ENCODE results near the gene METRN. TPM values are rescaled to one million over a fixed set of nuclear protein-coding genes. Genes with fewer than 3 reads are reported as not detected.

Gene METRN
- total and polyA plus RNA-seq, 4 donors = 10.9 to 67.3 (median 41.5) TPM

DNA sequence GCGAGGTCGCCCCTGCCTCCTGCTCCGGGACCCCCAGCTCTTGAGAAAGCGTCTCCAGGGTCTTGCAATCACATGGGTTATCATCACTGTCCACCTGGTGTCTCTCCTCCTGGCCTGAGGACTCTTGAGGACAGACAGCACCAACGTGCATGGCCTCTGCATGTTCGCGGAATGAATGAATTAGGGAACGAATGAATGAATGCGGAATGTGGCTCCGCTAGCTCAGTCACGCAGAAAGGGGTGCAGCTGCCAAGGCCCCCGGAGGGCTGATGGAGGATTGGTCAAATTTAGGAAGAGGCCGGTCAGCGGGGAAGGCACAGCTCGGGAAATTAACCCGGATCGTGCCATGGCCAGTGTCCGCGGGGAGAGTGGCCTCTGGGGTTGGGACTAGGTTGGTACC lies 12.6 kb upstream of the METRN start:
- TF ChIP-seq, protein P1, sequence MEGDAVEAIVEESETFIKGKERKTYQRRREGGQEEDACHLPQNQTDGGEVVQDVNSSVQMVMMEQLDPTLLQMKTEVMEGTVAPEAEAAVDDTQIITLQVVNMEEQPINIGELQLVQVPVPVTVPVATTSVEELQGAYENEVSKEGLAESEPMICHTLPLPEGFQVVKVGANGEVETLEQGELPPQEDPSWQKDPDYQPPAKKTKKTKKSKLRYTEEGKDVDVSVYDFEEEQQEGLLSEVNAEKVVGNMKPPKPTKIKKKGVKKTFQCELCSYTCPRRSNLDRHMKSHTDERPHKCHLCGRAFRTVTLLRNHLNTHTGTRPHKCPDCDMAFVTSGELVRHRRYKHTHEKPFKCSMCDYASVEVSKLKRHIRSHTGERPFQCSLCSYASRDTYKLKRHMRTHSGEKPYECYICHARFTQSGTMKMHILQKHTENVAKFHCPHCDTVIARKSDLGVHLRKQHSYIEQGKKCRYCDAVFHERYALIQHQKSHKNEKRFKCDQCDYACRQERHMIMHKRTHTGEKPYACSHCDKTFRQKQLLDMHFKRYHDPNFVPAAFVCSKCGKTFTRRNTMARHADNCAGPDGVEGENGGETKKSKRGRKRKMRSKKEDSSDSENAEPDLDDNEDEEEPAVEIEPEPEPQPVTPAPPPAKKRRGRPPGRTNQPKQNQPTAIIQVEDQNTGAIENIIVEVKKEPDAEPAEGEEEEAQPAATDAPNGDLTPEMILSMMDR (IDR thresholded peaks at IDR 0.05; ENCODE audit: control extremely low read depth, extremely low read depth) = no peak
- H3K27ac ChIP-seq (ENCODE audit: low read depth in 1 of 2, low read length in 1 of 2) = no peak overlapping the region
- H3K36me3 ChIP-seq (ENCODE audit: control insufficient read depth in 4 of 4, insufficient read depth in 4 of 4, low read length in 4 of 4) = no peaks in the 10 kb centered on the region
- H3K4me3 ChIP-seq = no peak overlapping the region
- ATAC-seq (ENCODE audit: insufficient read depth, low FRiP score) (no peak), DNase-seq (no peak)
- 85 to 88% methylated on average over 19 of the region's 19 CpGs for WGBS, 2 donors
- H3K9ac ChIP-seq (ENCODE audit: insufficient read depth in 1 of 2, low read length in 2 of 2) = no peak overlapping the region
- H3K9me3 ChIP-seq (ENCODE audit: control insufficient read depth in 4 of 4, insufficient read depth in 3 of 4, low read length in 3 of 4) = peaks cover 0 to 4% (median 0%) of the 10 kb centered on the region in 4 donors
- no peaks in the 10 kb centered on the region for H3K4me1 ChIP-seq (ENCODE audit: control insufficient read depth in 5 of 5, insufficient read depth in 5 of 5, low read length in 5 of 5)
- H3K27me3 ChIP-seq (ENCODE audit: control insufficient read depth in 3 of 3, insufficient read depth in 3 of 3, low read length in 2 of 3) = peaks cover 7 to 55% (median 34%) of the 10 kb centered on the region in 3 donors

DNA sequence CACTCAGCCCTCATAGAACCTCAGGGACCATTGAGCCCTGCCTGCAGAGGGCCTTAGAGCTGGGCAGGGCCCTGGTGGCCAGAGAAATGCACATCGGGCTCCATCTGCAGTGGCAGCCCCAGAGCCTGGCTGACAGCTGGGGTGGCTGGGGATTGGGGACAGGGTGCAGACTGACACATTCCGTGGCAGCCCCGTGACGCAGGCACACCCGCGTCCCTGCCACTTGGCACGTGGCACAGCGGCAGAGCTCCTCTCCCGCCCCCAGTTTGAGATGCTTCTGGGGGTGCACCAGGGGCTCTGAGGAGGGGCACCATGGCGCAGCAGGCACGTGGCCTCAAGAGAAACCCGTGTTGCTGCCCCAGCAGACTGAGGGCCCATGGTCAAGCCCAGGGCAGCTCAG lies 11.5 kb upstream of the METRN start:
- TF ChIP-seq, protein P1 (IDR thresholded peaks at IDR 0.05; ENCODE audit: control extremely low read depth, extremely low read depth) = no peak
- no peak for ATAC-seq (ENCODE audit: insufficient read depth, low FRiP score)
- Histone ChIP-seq H3K4me3 (no peak overlapping the region), H3K27ac (ENCODE audit: low read depth in 1 of 2, low read length in 1 of 2) (no peak overlapping the region), H3K9ac (ENCODE audit: insufficient read depth in 1 of 2, low read length in 2 of 2) (no peak overlapping the region), H3K27me3 (ENCODE audit: control insufficient read depth in 3 of 3, insufficient read depth in 3 of 3, low read length in 2 of 3) (peaks cover 7 to 65% (median 38%) of the 10 kb centered on the region in 3 donors), H3K36me3 (ENCODE audit: control insufficient read depth in 4 of 4, insufficient read depth in 4 of 4, low read length in 4 of 4) (no peaks in the 10 kb centered on the region), H3K4me1 (ENCODE audit: control insufficient read depth in 5 of 5, insufficient read depth in 5 of 5, low read length in 5 of 5) (no peaks in the 10 kb centered on the region), H3K9me3 (ENCODE audit: control insufficient read depth in 4 of 4, insufficient read depth in 3 of 4, low read length in 3 of 4) (peaks cover 0 to 5% (median 0%) of the 10 kb centered on the region in 4 donors)
- 76 to 90% methylated on average over 12 of the region's 12 CpGs for WGBS, 2 donors
- no peak for DNase-seq

DNA sequence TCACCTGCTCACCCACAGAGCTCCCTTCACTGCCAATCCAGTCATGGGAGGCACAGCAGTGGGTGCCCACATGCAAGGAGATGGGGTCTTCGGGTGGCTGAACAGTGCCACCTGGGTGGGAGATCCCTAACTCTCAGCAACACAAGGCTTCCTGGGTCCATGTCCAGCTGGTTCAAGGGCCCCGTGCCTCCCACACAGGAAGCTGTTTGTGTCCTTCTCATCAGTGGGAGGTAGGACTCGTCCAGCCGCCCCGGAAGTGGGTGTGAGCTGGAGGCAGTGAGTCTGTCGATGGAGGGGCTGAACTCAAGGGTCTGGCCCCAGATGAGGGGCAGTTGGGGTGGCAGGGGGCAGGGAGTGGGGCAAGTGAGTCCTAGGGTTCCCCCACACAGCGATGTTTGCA lies 10.9 kb upstream of the METRN start:
- H3K36me3 ChIP-seq (ENCODE audit: control insufficient read depth in 4 of 4, insufficient read depth in 4 of 4, low read length in 4 of 4) = no peaks in the 10 kb centered on the region
- WGBS, 2 donors = 74 to 81% methylated on average over 7 of the region's 7 CpGs
- no peak overlapping the region for H3K27ac ChIP-seq (ENCODE audit: low read depth in 1 of 2, low read length in 1 of 2)
- peaks cover 0 to 5% (median 0%) of the 10 kb centered on the region in 4 donors for H3K9me3 ChIP-seq (ENCODE audit: control insufficient read depth in 4 of 4, insufficient read depth in 3 of 4, low read length in 3 of 4)
- TF ChIP-seq, protein P1 (IDR thresholded peaks at IDR 0.05; ENCODE audit: control extremely low read depth, extremely low read depth) = no peak
- peaks cover 7 to 70% (median 38%) of the 10 kb centered on the region in 3 donors for H3K27me3 ChIP-seq (ENCODE audit: control insufficient read depth in 3 of 3, insufficient read depth in 3 of 3, low read length in 2 of 3)
- H3K9ac ChIP-seq (ENCODE audit: insufficient read depth in 1 of 2, low read length in 2 of 2) = no peak overlapping the region
- no peak for ATAC-seq (ENCODE audit: insufficient read depth, low FRiP score)
- no peaks in the 10 kb centered on the region for H3K4me1 ChIP-seq (ENCODE audit: control insufficient read depth in 5 of 5, insufficient read depth in 5 of 5, low read length in 5 of 5)
- H3K4me3 ChIP-seq = no peak overlapping the region
- DNase-seq = no peak

All from lung (tissue), 12 donors.